Activated CD4-positive, alpha-beta memory T cell treated with anti-CD3 and anti-CD28 coated beads for 36 hours (primary cell): ENCODE data around the gene TMEM33. TPM values are rescaled to one million over a fixed set of nuclear protein-coding genes. Genes with fewer than 3 reads are reported as not detected.
"Not testable (repeated sequence)": the region's sequence is repeated elsewhere in the genome, so short reads cannot be mapped to it uniquely, and the experiment has no call there.

Source experiments
- CTCF ChIA-PET: fragments of 350-600 bp; sonication (Branson Sonifier 250); formaldehyde crosslinking; loops from one replicate; lab custom pipeline; 2021; ENCODE audit warnings: antibody characterized with exemption, inconsistent platforms; lab: Charles Lee
- POLR2A ChIA-PET: fragments of 350-600 bp; sonication (Branson Sonifier 250); formaldehyde crosslinking; loops from one replicate; lab custom pipeline; 2021; ENCODE audit warnings: antibody characterized with exemption; lab: Charles Lee
- DNase-seq: peaks from one replicate; pipeline ENCODE4 v3.0.0-alpha.2; 2020
- H3K27ac Mint-ChIP-seq: one replicate; pipeline ENCODE4 v1.8.0; 2021; ENCODE audit warnings: mixed read lengths
- H3K27me3 Mint-ChIP-seq: one replicate; pipeline ENCODE4 v1.8.0; 2021; ENCODE audit warnings: mixed read lengths
- H3K36me3 Mint-ChIP-seq: one replicate; pipeline ENCODE4 v1.8.0; 2021; ENCODE audit warnings: mixed read lengths
- H3K4me1 Mint-ChIP-seq: one replicate; pipeline ENCODE4 v1.8.0; 2021; ENCODE audit warnings: low read depth, mixed read lengths
- H3K4me3 Mint-ChIP-seq: one replicate; pipeline ENCODE4 v1.8.0; 2021; ENCODE audit warnings: mild to moderate bottlenecking, mixed read lengths
- H3K9me3 Mint-ChIP-seq: one replicate; pipeline ENCODE4 v1.8.0; 2021; ENCODE audit warnings: mixed read lengths
- intact Hi-C: fragments of 100-400 bp; cut with micrococcal nuclease; formaldehyde crosslinking; loops from one replicate; pipeline ENCODE4 v1.15.1; 2023
- total RNA-seq, 2 experiments: library from RNA; stranded (reverse); gene quantifications; one replicate each; pipeline ENCODE4 v1.2.3, GENCODE V29; 2021

The TMEM33 gene
- total RNA-seq, 2 experiments from 2014 or later: 40.7 to 44.8 TPM

DNA sequence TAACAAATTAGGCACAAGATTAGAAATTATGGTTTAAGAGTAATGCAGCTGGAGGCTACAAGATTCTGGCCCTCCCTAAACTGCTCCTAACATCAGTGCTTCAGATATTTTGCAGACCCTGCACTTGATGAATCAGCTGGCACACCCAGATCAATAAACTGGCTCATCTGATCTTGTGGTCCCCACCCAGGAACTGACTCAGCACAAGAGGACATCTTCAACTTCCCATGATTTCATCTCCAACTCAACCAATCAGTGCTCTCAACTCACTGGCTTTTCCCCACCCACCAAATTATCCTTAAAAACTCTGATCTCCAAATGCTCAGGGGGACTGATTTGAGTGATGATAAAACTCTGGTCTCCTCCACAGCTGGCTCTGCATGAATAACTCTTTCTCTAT is 21.7 kb upstream of the TMEM33 start:
- Mint-ChIP-seq H3K27ac (no peak overlapping the region), H3K9me3 (no peaks in the 10 kb centered on the region), H3K4me3 (no peak overlapping the region), H3K36me3 (no peaks in the 10 kb centered on the region), H3K4me1 (peaks cover 5% of the 10 kb centered on the region), H3K27me3 (no peaks in the 10 kb centered on the region)
- DNase-seq: no peak
- ChIA-PET CTCF (interaction anchor here (1.7 kb wide), 1 partner anchor 25 kb away, joined by 3 read pairs; no protein-coding TSS in a partner anchor), POLR2A (no interaction called here)
- intact Hi-C loops: no loop called here

GRCh38 chr4:41918278-41918677 is 17.0 kb upstream of the TMEM33 start:
- H3K27ac Mint-ChIP-seq: no peak overlapping the region
- peaks cover 5% of the 10 kb centered on the region for H3K4me1 Mint-ChIP-seq
- no peaks in the 10 kb centered on the region for H3K36me3 Mint-ChIP-seq
- ChIA-PET POLR2A (no interaction called here), CTCF (no interaction called here)
- no peak for DNase-seq
- no peak overlapping the region for H3K4me3 Mint-ChIP-seq
- peaks cover 6% of the 10 kb centered on the region for H3K27me3 Mint-ChIP-seq
- peaks cover 9% of the 10 kb centered on the region for H3K9me3 Mint-ChIP-seq
- intact Hi-C loops: no loop called here

GRCh38 chr4:41920416-41920815 is 14.8 kb upstream of the TMEM33 start:
- H3K4me1 Mint-ChIP-seq, H3K36me3 Mint-ChIP-seq, POLR2A ChIA-PET, CTCF ChIA-PET, DNase-seq, H3K27me3 Mint-ChIP-seq, intact Hi-C loops, H3K4me3 Mint-ChIP-seq, H3K9me3 Mint-ChIP-seq, H3K27ac Mint-ChIP-seq: not testable (repeated sequence)

DNA sequence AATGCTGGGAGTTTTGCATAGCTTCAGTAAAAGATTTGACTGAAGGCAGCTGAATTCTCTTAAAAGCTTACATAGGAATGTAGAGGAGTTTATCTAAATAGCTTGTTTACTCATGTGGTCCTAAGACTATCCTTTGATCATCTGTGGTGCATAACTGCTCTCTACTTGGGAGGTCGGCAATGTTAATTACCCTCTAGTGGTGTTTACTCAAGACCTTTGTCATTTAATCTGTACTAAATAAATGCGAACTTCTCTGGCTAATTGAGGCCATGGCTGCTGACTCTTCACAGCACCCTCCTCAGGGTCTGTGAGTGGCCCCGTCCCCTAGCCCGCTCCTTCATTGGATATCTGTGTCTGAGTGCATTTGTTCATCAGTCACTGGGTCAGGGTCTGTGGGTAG is 13.8 kb upstream of the TMEM33 start:
- Mint-ChIP-seq H3K27ac (no peak overlapping the region), H3K4me3 (no peak overlapping the region), H3K27me3 (peaks cover 8% of the 10 kb centered on the region), H3K36me3 (no peaks in the 10 kb centered on the region), H3K9me3 (peaks cover 9% of the 10 kb centered on the region), H3K4me1 (no peaks in the 10 kb centered on the region)
- POLR2A ChIA-PET: no interaction called here
- DNase-seq: no peak
- intact Hi-C loops: no loop called here
- CTCF ChIA-PET: no interaction called here

- no peak overlapping the region for H3K27ac Mint-ChIP-seq
- ChIA-PET POLR2A (no interaction called here), CTCF (no interaction called here)
- intact Hi-C loops: no loop called here
- no peaks in the 10 kb centered on the region for H3K36me3 Mint-ChIP-seq
- H3K27me3 Mint-ChIP-seq: peaks cover 2% of the 10 kb centered on the region
- no peaks in the 10 kb centered on the region for H3K9me3 Mint-ChIP-seq
- peaks cover 6% of the 10 kb centered on the region for H3K4me1 Mint-ChIP-seq
- no peak overlapping the region for H3K4me3 Mint-ChIP-seq
- no peak for DNase-seq
These were observed 7.3 kb upstream of the TMEM33 start for GRCh38 chr4:41927796-41928499.

DNA sequence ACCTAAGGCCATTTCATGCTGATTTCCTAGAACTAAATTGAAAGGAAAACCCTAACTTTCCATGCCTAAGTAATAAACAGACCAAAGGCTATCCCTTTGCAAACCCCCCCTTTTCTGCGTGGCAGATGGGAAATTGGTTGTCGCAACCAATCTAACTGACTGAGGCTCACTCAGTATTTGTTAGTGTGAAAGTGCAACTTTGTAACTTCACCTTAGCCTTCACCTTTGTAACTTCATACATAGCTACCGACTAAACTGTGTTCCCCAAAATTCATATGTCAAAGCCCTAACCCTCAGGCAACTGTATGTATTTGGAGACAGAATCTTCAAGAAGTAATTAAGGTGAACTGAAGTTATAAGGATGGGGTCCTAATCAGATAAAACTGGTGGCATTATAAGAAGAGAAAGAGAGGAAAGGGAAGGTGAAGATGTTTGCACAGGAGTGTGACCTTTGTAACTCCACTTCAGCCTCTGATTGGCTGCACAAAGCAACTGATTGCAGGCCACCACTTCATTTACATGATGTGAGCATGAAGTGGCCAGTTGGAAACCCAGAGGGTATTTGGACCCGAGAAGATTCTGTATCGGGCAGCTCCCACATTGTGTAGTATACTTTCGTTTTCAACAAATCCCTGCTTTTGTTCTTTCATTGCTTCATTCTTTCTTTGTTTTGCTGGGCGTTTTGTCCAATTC is 4.9 kb upstream of the TMEM33 start:
- H3K4me3 Mint-ChIP-seq: no peak overlapping the region
- H3K36me3 Mint-ChIP-seq: no peaks in the 10 kb centered on the region
- ChIA-PET POLR2A (no interaction called here), CTCF (no interaction called here)
- H3K27ac Mint-ChIP-seq: no peak overlapping the region
- no peak for DNase-seq
- H3K9me3 Mint-ChIP-seq: no peaks in the 10 kb centered on the region
- no peaks in the 10 kb centered on the region for H3K27me3 Mint-ChIP-seq
- peaks cover 13% of the 10 kb centered on the region for H3K4me1 Mint-ChIP-seq
- intact Hi-C loops: no loop called here

GRCh38 chr4:41932988-41933387 is 2.2 kb upstream of the TMEM33 start:
- peaks cover 32% of the 10 kb centered on the region for H3K4me1 Mint-ChIP-seq
- ChIA-PET CTCF (no interaction called here), POLR2A (no interaction called here)
- H3K36me3 Mint-ChIP-seq: peaks cover 4% of the 10 kb centered on the region
- no peaks in the 10 kb centered on the region for H3K9me3 Mint-ChIP-seq
- intact Hi-C loops: no loop called here
- H3K4me3 Mint-ChIP-seq: no peak overlapping the region
- no peak overlapping the region for H3K27ac Mint-ChIP-seq
- no peaks in the 10 kb centered on the region for H3K27me3 Mint-ChIP-seq
- DNase-seq: no peak

GRCh38 chr4:41933997-41934503 is 1.2 kb upstream of the TMEM33 start:
- Mint-ChIP-seq H3K27me3 (no peaks in the 10 kb centered on the region), H3K4me3 (peak overlapping the region; percentile 91), H3K9me3 (no peaks in the 10 kb centered on the region), H3K4me1 (peaks cover 38% of the 10 kb centered on the region), H3K36me3 (peaks cover 10% of the 10 kb centered on the region), H3K27ac (peak overlapping the region; percentile 62)
- DNase-seq: no peak
- POLR2A ChIA-PET: interaction anchor here (2.0 kb wide), 1 partner anchor 57 kb away, joined by 10 read pairs; the partner anchor contains the start of gene SLC30A9
- CTCF ChIA-PET: no interaction called here
- intact Hi-C loops: no loop called here

DNA sequence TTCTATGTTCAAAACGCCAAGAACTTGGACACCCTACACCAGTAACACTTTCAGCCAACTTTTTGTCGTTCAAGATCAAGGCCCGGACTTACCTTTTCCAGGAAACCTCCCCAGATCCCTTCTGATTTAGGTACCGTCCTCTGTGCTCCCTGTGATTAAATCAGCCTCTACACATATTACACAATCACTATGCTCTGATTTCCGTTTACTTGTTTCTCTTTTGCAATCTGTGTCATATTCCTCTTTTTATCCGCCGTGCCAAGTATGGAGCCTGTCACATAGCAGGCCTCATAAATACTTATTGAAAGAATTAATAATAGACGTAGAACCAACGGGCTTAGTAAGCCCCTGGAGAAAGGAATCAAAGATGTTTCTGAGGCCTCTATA is 722 bp upstream of the TMEM33 start:
- POLR2A ChIA-PET: interaction anchor here (2.0 kb wide), 1 partner anchor 56 kb away, joined by 10 read pairs; the partner anchor contains the start of gene SLC30A9
- Mint-ChIP-seq H3K27me3 (no peaks in the 10 kb centered on the region), H3K27ac (peak overlapping the region; percentile 62), H3K36me3 (peaks cover 11% of the 10 kb centered on the region), H3K4me3 (peak overlapping the region; percentile 91), H3K4me1 (peaks cover 38% of the 10 kb centered on the region), H3K9me3 (no peaks in the 10 kb centered on the region)
- DNase-seq: no peak
- intact Hi-C loops: no loop called here
- CTCF ChIA-PET: no interaction called here

- Mint-ChIP-seq H3K27ac (peak overlapping the region; percentile 62), H3K36me3 (peaks cover 16% of the 10 kb centered on the region), H3K9me3 (no peaks in the 10 kb centered on the region), H3K4me1 (peaks cover 40% of the 10 kb centered on the region), H3K27me3 (no peaks in the 10 kb centered on the region), H3K4me3 (peak overlapping the region; percentile 91)
- ChIA-PET CTCF (no interaction called here), POLR2A (interaction anchor here (0.6 to 2.0 kb wide), 2 partner anchors 55 to 577 kb away, joined by 3 to 10 read pairs; partner anchors contain the start of gene SLC30A9)
- peak; percentile 45 for DNase-seq
- intact Hi-C loops: loop anchor here (1.0 kb wide), 1 partner anchor 55 kb away; the partner anchor contains the start of gene SLC30A9
These were observed 408 bp downstream of the TMEM33 start for GRCh38 chr4:41935652-41936021.

DNA sequence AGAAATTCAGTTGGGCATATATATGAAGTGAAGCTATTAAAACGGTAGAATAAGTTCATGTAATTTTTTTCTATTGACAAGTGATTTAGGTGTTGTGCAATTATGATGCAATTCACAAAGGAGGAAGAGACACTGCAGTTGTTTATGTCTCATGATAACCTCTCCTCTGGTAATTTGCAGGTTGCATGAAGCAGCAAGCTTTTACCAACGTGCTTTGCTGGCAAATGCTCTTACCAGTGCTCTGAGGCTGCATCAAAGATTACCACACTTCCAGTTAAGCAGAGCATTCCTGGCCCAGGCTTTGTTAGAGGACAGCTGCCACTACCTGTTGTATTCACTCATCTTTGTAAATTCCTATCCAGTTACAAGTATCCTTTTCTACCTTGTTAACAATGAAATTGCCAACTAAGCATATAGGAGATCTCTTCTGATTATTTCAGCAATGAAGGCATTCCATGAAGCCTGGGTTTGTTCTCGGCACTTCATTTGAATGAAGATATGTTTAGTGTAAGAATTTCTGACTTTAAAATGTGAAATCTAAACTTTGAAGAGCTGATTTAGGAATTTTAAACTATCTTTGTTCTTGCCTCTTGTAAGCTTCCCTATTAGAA is 3.9 kb downstream of the TMEM33 start:
- POLR2A ChIA-PET: no interaction called here
- H3K36me3 Mint-ChIP-seq: peaks cover 31% of the 10 kb centered on the region

GRCh38 chr4:41940834-41941233 is 5.6 kb downstream of the TMEM33 start:
- POLR2A ChIA-PET: interaction anchor here (1.1 kb wide), 1 partner anchor 49 kb away, joined by 3 read pairs; the partner anchor contains the start of gene SLC30A9
- Mint-ChIP-seq H3K27ac (no peak overlapping the region), H3K36me3 (peaks cover 36% of the 10 kb centered on the region), H3K27me3 (no peaks in the 10 kb centered on the region), H3K9me3 (no peaks in the 10 kb centered on the region), H3K4me1 (peaks cover 30% of the 10 kb centered on the region), H3K4me3 (no peak overlapping the region)
- intact Hi-C loops: no loop called here
- no peak for DNase-seq
- CTCF ChIA-PET: no interaction called here

More for the DNA sequence above, 3.9 kb downstream of the TMEM33 start:
- no peaks in the 10 kb centered on the region for H3K9me3 Mint-ChIP-seq
- intact Hi-C loops: no loop called here
- CTCF ChIA-PET: interaction anchor here (1.1 kb wide), 1 partner anchor 16 kb away, joined by 4 read pairs; no protein-coding TSS in a partner anchor
- no peak for DNase-seq
- H3K4me3 Mint-ChIP-seq: no peak overlapping the region
- H3K27me3 Mint-ChIP-seq: no peaks in the 10 kb centered on the region
- H3K27ac Mint-ChIP-seq: no peak overlapping the region
- H3K4me1 Mint-ChIP-seq: peaks cover 40% of the 10 kb centered on the region
